Raji (cell line): ENCODE results near the gene MARCHF4.

ENCODE experiments used
- POLR2A ChIP-seq: IDR thresholded peaks from 2 replicates; pipeline ENCODE4 v1.6.1; 2011; ENCODE audit warnings: low read depth, low read length, control low read depth; ENCODE audit not compliant: insufficient read depth

The MARCHF4 gene

DNA sequence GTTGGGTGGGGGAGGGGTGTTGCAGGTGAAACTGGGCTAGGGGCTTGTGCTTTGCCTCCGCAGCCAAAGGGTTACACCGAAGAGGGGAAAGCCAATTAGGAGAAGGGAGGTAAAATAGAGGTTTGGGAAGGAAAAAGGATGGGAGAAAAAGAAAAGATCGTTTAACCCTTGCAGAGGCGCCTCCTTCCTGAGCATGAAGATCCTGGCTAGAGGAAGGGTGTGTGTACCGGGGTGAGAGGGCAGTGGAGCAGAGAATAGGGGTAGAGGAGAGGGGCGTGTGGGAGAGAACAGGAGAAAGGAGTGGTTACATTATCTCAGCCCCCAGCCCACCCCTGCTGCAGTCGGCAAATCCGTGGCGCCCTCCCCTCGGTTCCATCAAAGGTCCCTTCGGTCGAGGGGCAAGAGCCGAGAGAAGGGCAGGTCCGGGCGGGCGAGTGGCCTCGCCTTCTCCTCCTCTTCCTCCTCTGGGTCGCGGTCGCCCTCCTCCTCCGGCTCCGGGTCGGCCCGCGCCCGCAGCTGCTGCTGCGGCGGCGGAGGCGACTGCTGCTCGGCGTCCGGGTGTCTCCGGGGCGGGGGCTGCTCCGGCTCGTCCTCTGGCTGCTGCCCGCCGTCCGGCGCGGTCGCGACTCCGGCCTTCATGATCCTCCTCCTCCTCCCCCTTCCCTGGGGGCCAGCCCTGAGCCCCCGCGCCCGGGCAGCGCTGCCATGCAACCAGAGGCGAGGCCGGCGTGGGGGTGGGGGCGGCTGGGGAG, 1.1 kb downstream of the MARCHF4 start:
- no peak for TF ChIP-seq POLR2A

DNA sequence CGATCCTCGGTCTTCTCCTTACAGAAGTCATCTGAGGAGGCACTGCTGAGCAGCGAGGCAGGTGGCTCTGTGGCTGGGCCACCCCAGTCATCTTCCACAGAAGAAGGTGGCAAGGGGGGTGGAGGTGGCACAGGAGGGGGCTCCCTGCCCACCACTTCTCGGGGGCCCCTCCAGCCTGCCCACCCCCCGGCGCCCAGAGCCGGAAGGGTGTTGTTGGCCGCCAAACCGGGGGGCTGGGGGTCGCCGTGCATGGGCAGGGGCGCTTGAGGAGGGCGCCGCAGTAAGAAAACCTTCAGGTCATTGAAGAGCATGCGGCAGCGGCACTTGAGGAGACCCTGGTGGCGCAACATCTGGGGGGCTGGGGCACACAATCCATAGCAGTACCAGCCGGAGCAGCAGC, 2.5 kb downstream of the MARCHF4 start:
- no peak for TF ChIP-seq POLR2A

DNA sequence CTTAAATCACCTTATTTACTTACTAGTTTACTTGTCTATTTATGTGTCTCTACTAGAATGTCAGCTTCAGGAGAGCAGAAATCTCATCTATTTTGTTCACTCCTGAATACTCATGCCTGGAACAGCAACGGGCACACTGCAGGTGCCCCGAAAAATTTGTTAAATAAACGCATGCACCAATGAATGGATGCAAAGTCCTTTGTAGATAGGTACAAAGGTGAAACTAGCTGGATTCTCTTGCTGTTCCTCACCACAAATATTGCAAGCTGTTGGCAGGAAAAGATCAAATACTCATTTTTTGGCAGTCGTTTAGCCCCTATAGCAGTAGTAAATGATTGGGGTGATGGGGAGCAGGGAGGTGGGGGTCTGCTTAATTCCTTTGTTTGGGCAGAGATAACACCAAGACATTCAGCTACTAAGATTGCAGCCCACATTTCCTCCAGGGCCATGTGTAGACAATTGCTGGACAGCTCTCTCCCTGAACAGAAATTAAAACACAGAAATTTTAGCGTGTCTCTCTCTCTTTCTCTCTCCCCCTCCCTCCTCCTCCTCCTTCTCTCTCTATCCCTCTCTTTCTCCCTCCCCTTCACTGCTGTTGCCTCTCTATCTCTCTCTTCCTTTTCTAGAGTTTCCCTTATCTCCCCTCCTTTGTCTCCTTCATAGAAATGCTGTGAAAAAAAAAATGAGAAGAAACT, 5.4 kb downstream of the MARCHF4 start:
- no peak for TF ChIP-seq POLR2A

DNA sequence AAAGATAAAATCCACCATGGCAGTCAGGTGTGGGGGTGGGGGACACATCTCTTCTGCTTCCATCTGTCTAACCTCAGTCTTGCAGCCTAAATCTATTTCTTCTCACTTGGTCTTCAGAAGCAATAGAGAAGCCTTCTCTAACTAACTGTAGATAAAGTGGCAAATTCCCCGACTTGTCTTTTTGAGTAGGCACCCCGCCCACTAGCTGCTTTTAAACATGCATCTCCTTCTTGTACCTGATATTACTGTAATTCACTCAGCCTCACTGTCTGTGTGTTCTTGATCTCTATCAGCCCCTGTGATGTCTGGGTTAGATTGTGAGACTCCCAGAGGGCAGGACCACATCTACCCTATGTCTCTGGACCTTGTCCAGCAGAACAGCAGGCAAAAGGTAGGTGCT, 6.8 kb downstream of the MARCHF4 start:
- TF ChIP-seq POLR2A = no peak

DNA sequence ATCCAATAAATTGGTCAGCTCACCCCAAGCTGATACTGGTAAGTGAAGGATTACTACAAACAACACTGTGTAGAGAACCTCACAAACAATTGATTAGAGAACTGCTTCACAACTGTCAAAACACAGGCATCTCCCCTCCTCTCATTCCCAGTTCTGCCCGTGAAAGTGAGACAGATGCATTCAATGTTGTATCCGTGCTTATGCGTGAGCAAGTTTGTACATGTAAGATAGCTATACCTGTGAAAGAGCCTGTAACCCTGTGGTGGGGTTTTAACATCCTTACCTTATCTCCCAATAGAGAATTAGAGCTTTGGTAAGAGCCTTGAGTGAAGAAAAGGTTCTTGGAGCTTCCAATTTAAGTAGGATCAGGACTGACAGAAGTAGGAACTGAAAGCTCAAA, 9.1 kb downstream of the MARCHF4 start:
- TF ChIP-seq POLR2A = no peak

DNA sequence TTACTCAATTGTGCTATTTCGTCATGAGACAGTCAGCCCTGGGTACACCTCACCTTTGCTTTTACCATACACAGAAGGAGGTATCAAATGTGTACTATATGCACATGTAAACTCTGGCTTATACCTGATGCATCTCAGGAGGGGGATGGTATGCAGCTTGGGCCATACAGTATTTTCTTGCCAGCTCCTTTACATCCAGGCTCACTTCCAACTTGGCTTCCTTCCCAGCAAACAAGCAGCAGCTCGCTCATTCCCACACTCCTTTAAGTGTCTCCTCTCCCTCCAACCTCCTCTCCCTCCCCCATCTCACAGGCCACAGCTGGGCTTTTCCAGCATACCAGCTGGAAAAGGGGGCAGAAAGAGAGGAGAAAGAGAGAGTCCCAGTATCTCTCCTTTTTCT, 9.6 kb downstream of the MARCHF4 start:
- TF ChIP-seq POLR2A = no peak

DNA sequence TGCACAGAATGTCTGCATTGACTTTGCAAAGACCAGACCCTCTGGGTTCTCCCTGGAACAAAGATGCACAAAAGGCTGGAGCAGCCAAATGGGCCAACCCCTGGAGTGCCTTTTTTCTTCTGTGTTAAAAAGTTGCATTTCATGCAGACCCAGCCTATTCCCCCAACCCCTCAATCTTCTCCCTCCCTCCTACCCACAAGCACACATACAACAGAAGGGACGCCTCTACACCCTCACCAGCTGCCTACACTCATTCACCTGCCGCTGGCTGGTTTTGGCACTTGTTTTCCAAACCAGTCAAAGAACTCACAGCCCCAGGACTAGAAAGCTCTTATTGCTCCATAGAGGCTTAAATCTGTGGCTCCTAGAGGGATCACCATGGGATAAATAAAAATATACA, 16.6 kb downstream of the MARCHF4 start:
- no peak for TF ChIP-seq POLR2A

DNA sequence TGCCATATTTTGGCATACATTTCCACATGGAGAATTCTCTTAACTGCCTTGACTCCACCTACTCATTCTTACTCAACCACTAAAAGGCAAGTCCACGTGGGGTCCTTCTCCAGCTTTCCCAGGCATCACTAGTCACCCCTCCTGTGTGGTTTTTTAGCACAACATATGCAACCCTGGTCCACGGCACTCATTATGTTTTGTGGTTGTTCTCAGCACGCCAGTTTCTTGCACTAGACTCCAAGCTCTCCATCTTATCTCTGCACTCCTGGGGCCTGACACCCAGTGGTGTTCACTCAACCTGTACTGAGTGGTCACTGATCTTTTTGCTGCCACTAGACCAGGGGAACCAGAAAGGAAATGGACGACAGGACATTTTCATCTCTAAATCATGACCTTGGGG, 18.0 kb downstream of the MARCHF4 start:
- TF ChIP-seq POLR2A = no peak

DNA sequence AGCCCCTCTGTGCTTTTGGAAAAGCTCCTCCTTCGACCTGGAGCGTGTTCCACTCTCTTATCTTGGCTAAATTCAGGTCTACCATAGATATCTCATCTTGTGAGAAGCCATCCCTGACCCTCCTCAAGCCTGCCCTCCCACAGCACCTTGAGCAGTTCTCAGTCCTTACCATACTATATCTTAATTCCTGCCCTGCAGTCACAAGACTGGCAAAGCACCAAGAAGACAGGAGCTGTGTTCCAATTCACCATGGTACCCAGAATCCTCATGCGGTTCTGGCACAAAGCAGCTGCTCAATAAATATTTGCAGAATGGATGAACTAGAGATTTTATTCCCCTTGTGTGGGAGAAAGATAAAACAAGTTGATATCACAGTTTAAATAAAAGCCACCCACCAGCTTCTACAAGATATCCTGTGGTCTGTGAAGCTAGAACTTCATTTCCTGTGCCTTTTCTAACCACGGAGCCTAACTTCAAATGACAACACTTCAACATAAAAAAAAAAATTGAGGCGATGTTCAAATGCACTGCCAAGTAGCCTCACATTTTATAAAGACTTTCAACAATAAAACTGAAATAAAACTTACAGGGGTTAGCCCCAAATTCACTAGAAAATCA, 19.5 kb downstream of the MARCHF4 start:
- TF ChIP-seq POLR2A = no peak

DNA sequence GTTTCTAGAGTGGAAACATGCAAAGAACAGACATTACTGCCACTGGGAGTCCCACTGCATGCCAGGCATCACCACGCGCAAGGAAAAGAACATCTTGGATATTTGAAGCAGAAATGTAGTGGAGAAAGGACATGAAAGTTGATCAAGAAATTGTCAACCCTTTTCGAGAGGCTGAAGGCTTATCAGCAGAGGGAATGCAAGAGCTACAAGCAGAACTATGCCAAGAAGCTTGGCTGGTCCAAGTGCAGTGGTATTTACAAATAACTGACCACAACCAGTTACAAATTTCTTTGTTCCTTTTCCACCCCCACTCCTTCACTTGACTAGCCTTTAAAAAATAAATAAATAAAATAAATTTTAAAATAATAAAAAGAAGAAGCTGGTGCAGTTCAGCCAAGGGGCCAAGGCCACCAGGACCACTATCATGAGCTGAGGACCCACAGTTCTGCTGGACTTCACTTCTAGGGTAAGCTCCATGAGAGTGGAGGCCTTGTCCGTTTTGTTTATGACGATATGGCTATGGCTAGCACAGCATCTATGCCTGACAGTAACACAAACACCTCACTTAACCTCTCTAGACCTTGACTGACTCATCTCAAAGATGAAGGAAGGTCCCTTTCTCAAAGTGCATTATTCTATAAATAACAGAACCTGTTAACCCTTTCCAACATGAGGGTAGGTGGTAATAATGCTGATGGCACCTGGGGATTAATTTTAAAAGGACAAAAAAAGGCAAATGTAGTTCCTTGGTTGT, 20.9 kb downstream of the MARCHF4 start:
- TF ChIP-seq POLR2A = no peak

DNA sequence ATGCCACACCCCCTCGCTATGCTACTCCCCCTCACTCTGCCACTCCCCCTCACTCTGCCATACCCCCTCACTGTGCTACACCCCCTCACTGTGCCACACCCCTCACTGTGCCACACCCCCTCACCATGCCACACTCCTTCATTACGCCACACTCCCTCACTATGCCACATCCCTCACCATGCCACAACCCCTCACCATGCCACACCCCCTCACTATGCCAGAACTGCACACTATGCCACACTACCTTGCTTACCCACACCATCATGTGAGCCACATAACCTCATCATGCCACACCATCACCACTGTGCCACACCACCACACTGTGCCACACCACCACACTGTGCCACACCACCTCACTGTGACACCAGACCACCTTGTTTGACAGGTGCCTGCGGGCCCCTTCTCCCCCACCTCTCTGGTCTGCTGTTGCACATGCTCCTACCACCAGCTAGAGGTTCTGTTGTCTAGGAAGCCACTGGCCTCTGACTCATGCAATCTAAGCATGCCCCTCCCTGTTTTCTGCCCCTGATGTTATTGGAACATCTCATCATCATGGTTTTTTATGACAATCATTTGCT, 22.0 kb downstream of the MARCHF4 start:
- TF ChIP-seq POLR2A = no peak

DNA sequence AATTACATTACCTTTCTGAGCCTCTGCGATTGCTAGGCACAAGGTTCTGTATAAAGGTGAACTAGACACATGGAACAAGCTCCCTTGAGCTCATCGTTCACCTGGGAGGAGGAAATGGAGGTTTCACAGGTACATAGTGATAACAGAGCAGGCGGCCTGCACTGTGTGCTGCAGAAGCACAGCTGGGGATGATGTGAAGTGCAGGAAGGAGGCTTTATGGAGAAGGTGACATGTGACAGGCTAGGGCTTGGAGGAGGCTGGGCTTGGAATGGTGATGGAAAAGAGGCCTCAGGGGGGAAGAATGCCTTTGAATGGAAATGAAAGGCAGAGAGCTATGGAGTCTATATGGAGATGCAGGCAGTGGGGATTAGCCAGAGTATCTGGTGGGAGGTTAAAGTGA, 22.9 kb downstream of the MARCHF4 start:
- no peak for TF ChIP-seq POLR2A

DNA sequence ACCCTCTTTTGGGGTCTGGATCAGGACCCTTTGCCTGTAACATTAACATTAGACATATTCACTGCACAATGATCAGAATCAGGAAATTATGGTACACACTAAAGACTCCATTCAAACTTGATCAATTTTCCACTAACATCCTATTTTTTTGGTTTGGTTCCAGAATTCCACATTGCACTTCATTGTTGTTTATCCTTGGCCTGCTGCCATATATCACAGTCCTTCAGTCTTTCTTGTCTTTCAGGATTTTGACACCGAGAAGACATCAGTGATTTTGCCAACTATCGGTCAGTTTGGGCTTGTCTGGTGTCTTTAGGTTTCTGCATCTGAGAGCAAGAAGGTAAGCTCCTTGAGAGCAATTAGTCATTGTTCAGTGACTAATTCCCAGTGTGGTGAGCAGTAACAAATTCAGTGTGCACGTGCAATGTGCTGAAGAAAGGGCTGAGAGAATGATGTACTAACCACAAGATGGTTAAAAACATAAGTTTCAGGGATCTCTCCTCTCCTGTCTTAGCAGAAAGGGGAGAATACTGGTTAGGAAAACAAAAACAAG, 23.5 kb downstream of the MARCHF4 start:
- TF ChIP-seq POLR2A = no peak

DNA sequence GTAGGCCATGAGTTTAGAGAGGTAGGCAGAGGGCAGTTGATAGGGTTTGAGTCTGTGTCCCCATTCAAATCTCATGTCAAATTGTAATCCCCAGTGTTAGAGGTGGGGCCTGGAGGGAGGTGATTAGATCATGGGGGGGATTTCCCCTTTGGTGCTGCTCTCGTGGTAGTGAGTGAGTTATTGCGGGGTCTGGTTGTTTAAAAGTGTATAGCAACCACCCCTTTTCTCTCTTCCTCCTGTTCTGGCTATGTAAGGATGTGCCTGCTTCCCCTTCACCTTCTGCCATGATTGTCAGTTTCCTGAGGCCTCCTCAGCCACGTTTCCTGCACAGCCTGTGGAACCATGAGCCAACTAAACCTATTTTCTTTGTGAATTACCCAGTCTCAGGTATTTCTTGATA, 25.5 kb downstream of the MARCHF4 start:
- no peak for TF ChIP-seq POLR2A

DNA sequence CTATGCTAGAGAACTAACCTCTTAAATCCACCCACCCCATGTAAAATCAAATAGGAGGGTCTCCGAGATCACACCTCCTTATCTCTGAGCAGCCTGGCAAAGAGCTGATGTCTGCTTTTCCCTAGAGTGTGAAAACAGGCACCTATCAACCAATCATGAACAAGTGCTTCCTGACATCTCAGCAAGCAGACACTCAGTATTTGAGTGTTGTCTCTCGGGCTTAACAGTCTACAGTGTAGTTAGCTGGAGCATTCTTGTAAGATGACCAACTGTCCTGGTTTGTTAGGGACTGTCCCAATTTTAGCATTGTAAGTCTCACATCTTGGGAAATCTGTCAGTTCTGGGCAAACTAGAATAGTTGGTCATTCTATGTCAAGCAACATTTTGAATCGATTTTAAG, 26.4 kb downstream of the MARCHF4 start:
- TF ChIP-seq POLR2A = no peak
